Activated CD4-positive, alpha-beta T cell treated with anti-CD3 and anti-CD28 coated beads, Interleukin-2, amount 50 U/mL, for 1 hour (primary cell): ENCODE measurements around the gene SCG3.

Experiments
- DNase-seq: peaks from one replicate; pipeline ENCODE4 v3.0.0-alpha.2; 2020

Gene SCG3

DNA sequence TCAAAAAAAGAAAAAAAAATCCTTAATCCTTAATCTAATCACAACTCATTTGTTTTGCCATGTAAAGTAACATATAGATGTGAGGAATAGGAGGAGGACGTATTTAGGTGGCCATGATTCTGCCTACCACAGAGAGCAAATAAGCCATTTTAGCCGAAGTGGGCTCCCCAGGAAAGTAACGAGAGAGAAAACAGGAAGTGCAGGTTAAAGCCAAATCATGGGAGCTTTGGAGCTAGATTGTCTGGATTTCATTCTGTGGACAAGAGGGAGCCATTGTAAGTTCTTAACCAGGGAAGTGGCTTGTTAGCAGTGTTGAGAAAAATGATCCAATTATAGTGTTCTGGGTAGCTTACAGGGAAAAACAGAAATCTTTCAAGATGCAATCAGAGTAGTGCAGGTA is 79.5 kb downstream of the SCG3 start:
- no peak for DNase-seq

DNA sequence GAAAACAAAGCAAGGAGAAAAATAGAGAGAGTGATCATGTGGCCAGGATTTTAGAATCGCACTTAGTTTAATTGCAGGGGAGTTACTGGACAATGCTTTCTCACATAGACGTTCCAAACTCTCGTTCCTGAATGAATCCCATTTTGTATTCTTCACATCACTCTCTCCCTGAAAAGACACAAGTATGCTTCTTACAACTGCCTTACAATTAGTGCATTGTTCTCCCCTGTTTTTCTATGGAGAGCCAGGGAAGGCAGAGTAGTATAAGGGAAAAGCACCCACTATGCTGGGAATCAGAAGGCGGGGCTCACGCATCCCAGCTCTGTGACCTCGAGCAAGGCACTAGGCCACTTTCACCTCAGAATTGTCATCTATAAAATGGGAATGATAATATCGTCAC is 84.4 kb downstream of the SCG3 start:
- DNase-seq: no peak

GRCh38 chr15:51766341-51766740 is 85.0 kb downstream of the SCG3 start:
- no peak for DNase-seq

DNA sequence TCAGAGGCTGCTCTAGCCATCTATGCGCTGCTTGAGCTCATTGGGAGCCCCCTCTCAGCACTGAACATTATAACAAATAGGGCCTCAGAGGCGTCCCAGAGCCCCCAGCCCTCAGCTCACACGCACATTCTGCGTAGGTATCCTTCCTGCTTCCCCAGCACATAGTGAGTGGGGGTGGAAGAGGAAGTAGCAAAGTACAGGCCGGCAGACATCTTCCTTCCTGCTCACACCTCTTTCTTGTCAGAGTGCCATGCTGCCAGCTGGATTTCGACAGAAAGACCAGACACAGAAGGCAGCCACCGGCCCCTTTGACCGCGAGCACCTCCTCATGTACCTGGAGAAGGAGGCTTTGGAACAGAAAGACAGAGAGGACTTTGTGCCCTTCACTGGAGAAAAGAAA is 86.7 kb downstream of the SCG3 start:
- DNase-seq: no peak
